ENCODE results near the gene JPH3. TPM values are rescaled to one million over a fixed set of nuclear protein-coding genes. Genes with fewer than 3 reads are reported as not detected.

Gene JPH3
- total and polyA plus RNA-seq, 10 of the 15 experiments (the other 5 are each of a cell fraction or from before 2014, with no cell fraction given), result 0.05 TPM; not detected in 9

DNA sequence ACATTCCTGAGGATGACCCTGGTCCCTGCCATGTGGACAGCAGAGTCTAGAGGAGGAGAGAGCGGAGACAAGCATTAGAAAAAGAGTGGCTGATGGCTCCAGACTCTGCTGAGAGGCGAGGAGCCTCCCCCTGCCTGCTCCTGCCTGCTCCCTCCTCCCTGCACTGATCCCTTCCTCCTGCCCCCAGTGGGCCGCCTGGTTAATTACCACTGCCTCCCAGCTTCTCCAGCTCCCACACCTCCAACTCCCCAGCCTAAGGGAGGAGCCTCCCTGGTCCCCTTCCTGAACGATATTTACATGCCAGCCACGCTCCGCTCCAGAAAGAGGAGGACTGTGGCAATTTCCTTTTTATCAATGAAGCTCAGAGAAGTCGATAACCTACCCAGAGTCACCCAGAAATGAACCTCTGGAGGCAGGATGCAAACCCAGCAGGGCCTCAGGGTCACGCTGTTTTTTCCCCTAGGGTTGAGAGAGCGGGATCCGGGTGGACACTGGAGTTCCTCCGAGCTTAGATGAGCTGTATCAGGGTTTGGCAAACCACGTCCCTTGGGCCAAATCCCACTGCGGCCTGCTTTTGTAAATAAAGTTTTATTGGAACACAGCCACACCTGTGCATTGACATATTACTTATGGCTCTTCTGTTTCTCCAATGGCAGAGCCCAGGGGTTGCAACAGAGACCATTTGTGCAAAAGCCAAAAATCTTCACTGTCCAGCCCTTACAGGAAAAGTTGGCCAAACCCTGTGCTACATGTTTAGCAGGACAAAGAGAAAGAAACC, 27.1 kb upstream of the JPH3 start:
- BruUV-seq (replicated peaks), result no TSS peak
- H3K79me2 ChIP-seq (ENCODE audit: control insufficient read depth, insufficient read depth, low read length), result no peaks in the 10 kb centered on the region
- ChIA-PET SMC1A (ENCODE audit: uncharacterized antibody, unreplicated experiment) (no interaction called here), CTCF (interaction anchor here (0.6 kb wide), 1 partner anchor 825 kb away, joined by 3 read pairs; no protein-coding TSS in a partner anchor), POLR2A (no interaction called here), RAD21 (ENCODE audit: unreplicated experiment) (no interaction called here)
- no peak overlapping the region for H2AFZ ChIP-seq (ENCODE audit: control insufficient read depth, low read depth, low read length)
- intact Hi-C loops (cut with micrococcal nuclease; ENCODE audit: unreplicated experiment) (no loop called here), in situ Hi-C loops (cut with MboI) (no loop called here)
- no peaks in the 10 kb centered on the region for H3K36me3 ChIP-seq (ENCODE audit: control insufficient read depth in 2 of 2, insufficient read depth in 2 of 2, low read length in 1 of 2)
- H3K27me3 ChIP-seq (replicated peaks in 1 of 2; ENCODE audit: control insufficient read depth in 2 of 2, insufficient read depth in 2 of 2, low read length in 1 of 2), result peaks cover 0 to 1% of the 10 kb centered on the region in 2 experiments; a peak in 2 of 4 replicates
- ATAC-seq (no peak), FAIRE-seq (no peak), DNase-seq (ENCODE audit: low read depth, low spot score) (no peak)
- no peak overlapping the region for H3K27ac ChIP-seq (ENCODE audit: control insufficient read depth, insufficient read depth)
- H3K9ac ChIP-seq (ENCODE audit: control insufficient read depth, insufficient read depth, low read length), result no peak overlapping the region
- no peak overlapping the region for H3K4me3 ChIP-seq
- no peaks in the 10 kb centered on the region for H4K20me1 ChIP-seq (ENCODE audit: control insufficient read depth, insufficient read depth)
- TF ChIP-seq SIN3A (IDR thresholded peaks at IDR 0.05; ENCODE audit: low read depth, low read length) (no peak), SMARCA5 (IDR thresholded peaks at IDR 0.05) (no peak), SRF (IDR thresholded peaks at IDR 0.05; ENCODE audit: low read depth in 2 of 2, low read length in 2 of 2) (no peak), SREBF1 (IDR thresholded peaks at IDR 0.05; ENCODE audit: low read length) (no peak), SMC3 (IDR thresholded peaks at IDR 0.05; ENCODE audit: borderline replicate concordance, low read length) (no peak), CBFB (IDR thresholded peaks at IDR 0.05; ENCODE audit: low read depth) (no peak), NFYA (IDR thresholded peaks at IDR 0.05; ENCODE audit: borderline replicate concordance, low read depth, low read length) (no peak), MEF2B (IDR thresholded peaks at IDR 0.05; ENCODE audit: partially characterized antibody, poor library complexity, severe bottlenecking) (no peak), RUNX3 (IDR thresholded peaks at IDR 0.05; ENCODE audit: low read length) (no peak)
- TF ChIP-seq, protein P1, sequence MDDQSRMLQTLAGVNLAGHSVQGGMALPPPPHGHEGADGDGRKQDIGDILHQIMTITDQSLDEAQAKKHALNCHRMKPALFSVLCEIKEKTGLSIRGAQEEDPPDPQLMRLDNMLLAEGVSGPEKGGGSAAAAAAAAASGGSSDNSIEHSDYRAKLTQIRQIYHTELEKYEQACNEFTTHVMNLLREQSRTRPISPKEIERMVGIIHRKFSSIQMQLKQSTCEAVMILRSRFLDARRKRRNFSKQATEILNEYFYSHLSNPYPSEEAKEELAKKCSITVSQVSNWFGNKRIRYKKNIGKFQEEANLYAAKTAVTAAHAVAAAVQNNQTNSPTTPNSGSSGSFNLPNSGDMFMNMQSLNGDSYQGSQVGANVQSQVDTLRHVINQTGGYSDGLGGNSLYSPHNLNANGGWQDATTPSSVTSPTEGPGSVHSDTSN (IDR thresholded peaks at IDR 0.05; ENCODE audit: insufficient replicate concordance, low read depth, low read length), result no peak
- TF ChIP-seq, protein P2, sequence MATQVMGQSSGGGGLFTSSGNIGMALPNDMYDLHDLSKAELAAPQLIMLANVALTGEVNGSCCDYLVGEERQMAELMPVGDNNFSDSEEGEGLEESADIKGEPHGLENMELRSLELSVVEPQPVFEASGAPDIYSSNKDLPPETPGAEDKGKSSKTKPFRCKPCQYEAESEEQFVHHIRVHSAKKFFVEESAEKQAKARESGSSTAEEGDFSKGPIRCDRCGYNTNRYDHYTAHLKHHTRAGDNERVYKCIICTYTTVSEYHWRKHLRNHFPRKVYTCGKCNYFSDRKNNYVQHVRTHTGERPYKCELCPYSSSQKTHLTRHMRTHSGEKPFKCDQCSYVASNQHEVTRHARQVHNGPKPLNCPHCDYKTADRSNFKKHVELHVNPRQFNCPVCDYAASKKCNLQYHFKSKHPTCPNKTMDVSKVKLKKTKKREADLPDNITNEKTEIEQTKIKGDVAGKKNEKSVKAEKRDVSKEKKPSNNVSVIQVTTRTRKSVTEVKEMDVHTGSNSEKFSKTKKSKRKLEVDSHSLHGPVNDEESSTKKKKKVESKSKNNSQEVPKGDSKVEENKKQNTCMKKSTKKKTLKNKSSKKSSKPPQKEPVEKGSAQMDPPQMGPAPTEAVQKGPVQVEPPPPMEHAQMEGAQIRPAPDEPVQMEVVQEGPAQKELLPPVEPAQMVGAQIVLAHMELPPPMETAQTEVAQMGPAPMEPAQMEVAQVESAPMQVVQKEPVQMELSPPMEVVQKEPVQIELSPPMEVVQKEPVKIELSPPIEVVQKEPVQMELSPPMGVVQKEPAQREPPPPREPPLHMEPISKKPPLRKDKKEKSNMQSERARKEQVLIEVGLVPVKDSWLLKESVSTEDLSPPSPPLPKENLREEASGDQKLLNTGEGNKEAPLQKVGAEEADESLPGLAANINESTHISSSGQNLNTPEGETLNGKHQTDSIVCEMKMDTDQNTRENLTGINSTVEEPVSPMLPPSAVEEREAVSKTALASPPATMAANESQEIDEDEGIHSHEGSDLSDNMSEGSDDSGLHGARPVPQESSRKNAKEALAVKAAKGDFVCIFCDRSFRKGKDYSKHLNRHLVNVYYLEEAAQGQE (IDR thresholded peaks at IDR 0.05; ENCODE audit: low read depth, low read length), result no peak
- H3K9me3 ChIP-seq (replicated peaks; ENCODE audit: control insufficient read depth, insufficient read depth, low read length), result no peaks in the 10 kb centered on the region
- no peak overlapping the region for H3K4me2 ChIP-seq (ENCODE audit: control insufficient read depth, insufficient read depth)
- 21% methylated on average over 13 of the region's 13 CpGs for WGBS (ENCODE audit: insufficient coverage, insufficient replicate concordance, low lambda C conversion rate, missing lambda C conversion rate)
- no peaks in the 10 kb centered on the region for H3K4me1 ChIP-seq (ENCODE audit: control insufficient read depth, insufficient read depth, low read length)

Measured in GM12878 (cell line).